IMR-90 (cell line): Measurements from ENCODE around the gene NDUFB4. TPM values are rescaled to one million over a fixed set of nuclear protein-coding genes. Genes with fewer than 3 reads are reported as not detected.

Experiments
- ATAC-seq: fragments of 200-7000 bp; cut with Tn5 transposase; 2 replicates; pipeline ENCODE4 v1.9.1; 2020; ENCODE audit warnings: low read depth, mild to moderate bottlenecking, moderate library complexity
- BruUV-seq: library from RNA; stranded (reverse); fragments of 400-500 nt; replicated peaks from 2 replicates; lab custom pipeline; 2021; lab: Mats Ljungman, UMichigan
- CTCF ChIA-PET: fragments of 300-600 bp; formaldehyde crosslinking; extraction: SDS; loops from one replicate; lab custom pipeline; 2021; ENCODE audit warnings: antibody characterized with exemption; lab: Yijun Ruan, JAX
- POLR2A ChIA-PET: fragments of 300-600 bp; sonication (Branson Sonifier 250); formaldehyde crosslinking; loops from one replicate; lab custom pipeline; 2022; ENCODE audit warnings: antibody characterized with exemption; ENCODE audit not compliant: unreplicated experiment; lab: Charles Lee
- DNase-seq: peaks from one replicate; pipeline ENCODE4 v3.0.0; 2013
- H2AFZ ChIP-seq: replicated peaks from 2 replicates; pipeline ENCODE3; 2013; ENCODE audit warnings: low read length, mild to moderate bottlenecking; ENCODE audit not compliant: poor library complexity
- H2AK5ac ChIP-seq: 2 replicates; pipeline ENCODE4 v1.6.1; 2013; ENCODE audit warnings: low read depth, low read length, inconsistent platforms
- H2AK9ac ChIP-seq: replicated peaks from 2 replicates; pipeline ENCODE3; 2013; ENCODE audit warnings: mild to moderate bottlenecking, low read depth, low read length, moderate library complexity; ENCODE audit not compliant: poor library complexity
- H2BK120ac ChIP-seq: 2 replicates; pipeline ENCODE4 v1.6.1; 2013; ENCODE audit warnings: low read depth, low read length, inconsistent platforms
- H2BK15ac ChIP-seq: 3 replicates; pipeline ENCODE4 v1.6.1; 2013; ENCODE audit warnings: low read depth, low read length, inconsistent platforms
- H2BK20ac ChIP-seq: 2 replicates; pipeline ENCODE4 v1.6.1; 2013; ENCODE audit warnings: low read depth, mild to moderate bottlenecking, inconsistent platforms, low read length, moderate library complexity
- H2BK5ac ChIP-seq: 2 replicates; pipeline ENCODE4 v1.6.1; 2013; ENCODE audit warnings: mild to moderate bottlenecking, low read depth, low read length, inconsistent platforms; ENCODE audit not compliant: poor library complexity, severe bottlenecking
- H3K14ac ChIP-seq: replicated peaks from 2 replicates; pipeline ENCODE4 v1.6.1; 2013; ENCODE audit warnings: low read depth, low read length, inconsistent platforms
- H3K18ac ChIP-seq: 2 replicates; pipeline ENCODE4 v1.6.1; 2013; ENCODE audit warnings: low read depth, low read length, control low read depth
- H3K23ac ChIP-seq: 2 replicates; pipeline ENCODE4 v1.6.1; 2013; ENCODE audit warnings: low read depth, low read length, inconsistent platforms
- H3K27ac ChIP-seq: 2 replicates; pipeline ENCODE4 v1.5.1; 2013; ENCODE audit warnings: mild to moderate bottlenecking, control low read depth, low read length; ENCODE audit not compliant: insufficient read depth
- H3K27me3 ChIP-seq: 2 replicates; pipeline ENCODE4 v1.6.1; 2013; ENCODE audit warnings: low read length; ENCODE audit not compliant: control insufficient read depth, insufficient read depth
- H3K36me3 ChIP-seq: 2 replicates; pipeline ENCODE4 v1.6.1; 2013; ENCODE audit warnings: low read length, mixed read lengths; ENCODE audit not compliant: control insufficient read depth, insufficient read depth
- H3K4ac ChIP-seq: 2 replicates; pipeline ENCODE4 v1.6.1; 2013; ENCODE audit warnings: low read depth, low read length, inconsistent platforms
- H3K4me1 ChIP-seq: 2 replicates; pipeline ENCODE4 v1.6.1; 2013; ENCODE audit warnings: low read length, mixed read lengths; ENCODE audit not compliant: control insufficient read depth, insufficient read depth
- H3K4me2 ChIP-seq: 2 replicates; pipeline ENCODE4 v1.6.1; 2013; ENCODE audit warnings: low read depth, mild to moderate bottlenecking, control low read depth, low read length, moderate library complexity
- H3K4me3 ChIP-seq: 2 replicates; pipeline ENCODE4 v1.5.1; 2013; ENCODE audit warnings: low read depth, mild to moderate bottlenecking, control low read depth, low read length, moderate library complexity; ENCODE audit not compliant: insufficient read depth
- H3K56ac ChIP-seq: 2 replicates; pipeline ENCODE4 v1.6.1; 2013; ENCODE audit warnings: low read length, inconsistent platforms; ENCODE audit not compliant: insufficient read depth; ENCODE audit errors: extremely low read depth
- H3K79me1 ChIP-seq, 2 experiments: 2 replicates each; pipeline ENCODE4 v1.6.1; 2013; ENCODE audit warnings: low read length in 2 of 2, inconsistent platforms in 1 of 2, low read depth in 1 of 2
- H3K9ac ChIP-seq: 2 replicates; pipeline ENCODE4 v1.6.1; 2013; ENCODE audit warnings: low read depth, low read length, control low read depth
- H3K9me1 ChIP-seq: 2 replicates; pipeline ENCODE4 v1.6.1; 2013; ENCODE audit warnings: low read length, inconsistent platforms; ENCODE audit not compliant: insufficient read depth
- H3K9me3 ChIP-seq: 2 replicates; pipeline ENCODE4 v1.6.1; 2013; ENCODE audit warnings: low read length; ENCODE audit not compliant: control insufficient read depth, insufficient read depth
- H4K20me1 ChIP-seq: 2 replicates; pipeline ENCODE4 v1.6.1; 2013; ENCODE audit warnings: low read length, inconsistent platforms; ENCODE audit not compliant: insufficient read depth
- H4K5ac ChIP-seq: 2 replicates; pipeline ENCODE4 v1.6.1; 2013; ENCODE audit warnings: mild to moderate bottlenecking, low read depth, low read length, control low read depth
- H4K8ac ChIP-seq, 2 experiments: 2 replicates each; pipeline ENCODE4 v1.6.1; 2013; ENCODE audit warnings: low read depth in 2 of 2, low read length in 2 of 2, control low read depth in 1 of 2, inconsistent platforms in 1 of 2
- H4K91ac ChIP-seq: 2 replicates; pipeline ENCODE4 v1.6.1; 2013; ENCODE audit warnings: low read depth, low read length, inconsistent platforms; ENCODE audit not compliant: insufficient read depth
- BHLHE40 ChIP-seq: fragments of 150-350 bp; IDR thresholded peaks from 2 replicates; pipeline ENCODE4 v1.6.1; 2016; ENCODE audit warnings: mild to moderate bottlenecking, low read depth, low read length
- CEBPB ChIP-seq: IDR thresholded peaks from 2 replicates; pipeline ENCODE4 v1.6.1; 2012; ENCODE audit warnings: low read depth, low read length, improper control_type of control experiment
- CHD1 ChIP-seq: IDR thresholded peaks from 2 replicates; pipeline ENCODE4 v1.6.1; 2012; ENCODE audit warnings: low read depth, low read length, improper control_type of control experiment
- CTCF ChIP-seq: conservative IDR thresholded peaks from 2 replicates; pipeline ENCODE4 v1.5.1; 2012; ENCODE audit warnings: mild to moderate bottlenecking, low read depth, low read length, improper control_type of control experiment
- ELK1 ChIP-seq: fragments of 150-350 bp; IDR thresholded peaks from 2 replicates; pipeline ENCODE4 v1.6.1; 2016; ENCODE audit warnings: low read depth, mild to moderate bottlenecking, low read length, moderate library complexity, borderline replicate concordance
- FOS ChIP-seq: fragments of 150-350 bp; IDR thresholded peaks from 2 replicates; pipeline ENCODE4 v1.6.1; 2016; ENCODE audit warnings: low read depth, low read length
- MAFK ChIP-seq: IDR thresholded peaks from 2 replicates; pipeline ENCODE4 v1.6.1; 2012; ENCODE audit warnings: low read depth, low read length, improper control_type of control experiment
- MAZ ChIP-seq: IDR thresholded peaks from 2 replicates; pipeline ENCODE4 v1.6.1; 2012; ENCODE audit warnings: low read depth, mild to moderate bottlenecking, low read length, improper control_type of control experiment, moderate library complexity, borderline replicate concordance
- MXI1 ChIP-seq: IDR thresholded peaks from 2 replicates; pipeline ENCODE4 v1.6.1; 2012; ENCODE audit warnings: low read depth, mild to moderate bottlenecking, low read length, moderate library complexity, borderline replicate concordance
- NFE2L2 ChIP-seq: fragments of 150-350 bp; IDR thresholded peaks from 2 replicates; pipeline ENCODE4 v1.6.1; 2016; ENCODE audit warnings: low read depth, mild to moderate bottlenecking, low read length
- POLR2A ChIP-seq: IDR thresholded peaks from 2 replicates; pipeline ENCODE4 v1.6.1; 2012; ENCODE audit warnings: mild to moderate bottlenecking, low read depth, low read length
- RAD21 ChIP-seq: IDR thresholded peaks from 2 replicates; pipeline ENCODE4 v1.6.1; 2012; ENCODE audit warnings: low read length, improper control_type of control experiment
- RCOR1 ChIP-seq: IDR thresholded peaks from 2 replicates; pipeline ENCODE4 v1.6.1; 2012; ENCODE audit warnings: mild to moderate bottlenecking, low read length, improper control_type of control experiment; ENCODE audit not compliant: insufficient replicate concordance
- RFX5 ChIP-seq: IDR thresholded peaks from 2 replicates; pipeline ENCODE4 v1.8.0; 2012; ENCODE audit warnings: low read depth, mild to moderate bottlenecking, low read length, moderate library complexity
- SMC3 ChIP-seq: fragments of 150-350 bp; IDR thresholded peaks from 2 replicates; pipeline ENCODE4 v1.6.1; 2016; ENCODE audit warnings: low read depth, mild to moderate bottlenecking, antibody characterized with exemption, low read length, moderate library complexity
- WGBS, 2 experiments: methylation state at CpG; one replicate each; pipeline versions ENCODE4 v1.1.5 to v1.1.7; 2013; ENCODE audit warnings: missing lambda C conversion rate in 2 of 2; ENCODE audit not compliant: insufficient read length in 1 of 2; ENCODE audit errors: extremely low coverage in 2 of 2; 5-methylcytosine and 5-hydroxymethylcytosine counted together
- dilution Hi-C: fragments of 300-500 bp; cut with HindIII; formaldehyde crosslinking; loops from one replicate; pipeline ENCODE4 v1.14.3; 2018; ENCODE audit warnings: low sequenced_read_pairs; ENCODE audit not compliant: unreplicated experiment
- in situ Hi-C: fragments of 300-500 bp; cut with MboI; formaldehyde crosslinking; loops from 3 replicates; pipeline ENCODE4 v1.14.3; 2019; ENCODE audit warnings: low sequenced_read_pairs, inconsistent platforms, mixed read lengths
- intact Hi-C: fragments of 100-400 bp; cut with micrococcal nuclease; formaldehyde crosslinking; loops from 2 replicates; pipeline ENCODE4 v1.10.0; 2022
- polyA plus RNA-seq, 3 experiments: library from polyadenylated mRNA; depleted of rRNA; stranded (reverse); fragments of >200 nt; gene quantifications; 2 replicates each; pipeline ENCODE4 v1.2.3, GENCODE V29; 2012; ENCODE audit warnings: low replicate concordance in 1 of 3
- total RNA-seq: library from RNA; depleted of rRNA; stranded (reverse); fragments of >200 nt; gene quantifications from 2 replicates; pipeline ENCODE4 v1.2.3, GENCODE V29; 2012
- TF ChIP-seq, protein P1 (sequence below): fragments of 150-350 bp; IDR thresholded peaks from 2 replicates; pipeline ENCODE4 v1.6.1; 2017; ENCODE audit warnings: mild to moderate bottlenecking, antibody characterized with exemption, low read length, low read depth

NDUFB4 gene
- total and polyA plus RNA-seq, 2 of the 4 experiments (the other 2 are of a cell fraction), result 53.9 to 278 TPM

GRCh38 chr3:120608506-120608905, 12.4 kb downstream of the NDUFB4 start:
- Histone ChIP-seq H3K4me1 (no peaks in the 10 kb centered on the region), H3K23ac (no peak overlapping the region), H3K27ac (no peak overlapping the region), H2AFZ (no peak overlapping the region), H4K91ac (no peak overlapping the region), H2BK20ac (no peak overlapping the region), H2BK15ac (no peak overlapping the region), H3K4me3 (no peak overlapping the region), H3K9me1 (0 out of 2 replicates have a peak, but pooled peaks cover under 1% of the 10 kb centered on the region), H3K9me3 (no peaks in the 10 kb centered on the region), H3K36me3 (no peaks in the 10 kb centered on the region), H4K20me1 (no peaks in the 10 kb centered on the region), H4K8ac (no peak overlapping the region), H2BK5ac (no peak overlapping the region), H3K56ac (no peak overlapping the region), H4K5ac (no peak overlapping the region), H3K27me3 (no peaks in the 10 kb centered on the region), H2BK120ac (no peak overlapping the region), H2AK5ac (no peak overlapping the region), H3K4ac (no peak overlapping the region), H3K14ac (no peak overlapping the region), H3K79me1 (no peaks in the 10 kb centered on the region), H3K9ac (no peak overlapping the region), H2AK9ac (no peak overlapping the region), H3K4me2 (no peak overlapping the region), H3K18ac (no peak overlapping the region)
- ATAC-seq (no peak), DNase-seq (no peak)
- WGBS, 2 experiments, result no CpG with 5 or more reads among the region's 4 CpGs
- intact Hi-C loops (no loop called here), in situ Hi-C loops (no loop called here), dilution Hi-C loops (no loop called here)
- no peak for TF ChIP-seq RAD21
- no peak for TF ChIP-seq MAFK
- TF ChIP-seq CTCF, result no peak
- TF ChIP-seq CEBPB, result no peak
- TF ChIP-seq RCOR1, result no peak
- TF ChIP-seq MXI1, result no peak
- TF ChIP-seq NFE2L2, result no peak
- TF ChIP-seq SMC3, result no peak
- no peak for TF ChIP-seq CHD1
- TF ChIP-seq ELK1, result no peak
- TF ChIP-seq FOS, result no peak
- TF ChIP-seq, protein P1, sequence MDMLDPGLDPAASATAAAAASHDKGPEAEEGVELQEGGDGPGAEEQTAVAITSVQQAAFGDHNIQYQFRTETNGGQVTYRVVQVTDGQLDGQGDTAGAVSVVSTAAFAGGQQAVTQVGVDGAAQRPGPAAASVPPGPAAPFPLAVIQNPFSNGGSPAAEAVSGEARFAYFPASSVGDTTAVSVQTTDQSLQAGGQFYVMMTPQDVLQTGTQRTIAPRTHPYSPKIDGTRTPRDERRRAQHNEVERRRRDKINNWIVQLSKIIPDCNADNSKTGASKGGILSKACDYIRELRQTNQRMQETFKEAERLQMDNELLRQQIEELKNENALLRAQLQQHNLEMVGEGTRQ, result no peak
- no peak for TF ChIP-seq RFX5
- no peak for TF ChIP-seq POLR2A
- no peak for TF ChIP-seq BHLHE40
- no peak for TF ChIP-seq MAZ
- ChIA-PET POLR2A (no interaction called here), CTCF (no interaction called here)
- BruUV-seq, result no TSS peak
